T follicular helper cell (primary cell): ENCODE data around the gene STRN.
"Not testable (repeated sequence)": the region's sequence is repeated elsewhere in the genome, so short reads cannot be mapped to it uniquely, and the experiment has no call there.

Experiments used
- DNase-seq: peaks from one replicate; pipeline ENCODE4 v3.0.0-alpha.2; 2020; ENCODE audit warnings: low read depth

The STRN gene

DNA sequence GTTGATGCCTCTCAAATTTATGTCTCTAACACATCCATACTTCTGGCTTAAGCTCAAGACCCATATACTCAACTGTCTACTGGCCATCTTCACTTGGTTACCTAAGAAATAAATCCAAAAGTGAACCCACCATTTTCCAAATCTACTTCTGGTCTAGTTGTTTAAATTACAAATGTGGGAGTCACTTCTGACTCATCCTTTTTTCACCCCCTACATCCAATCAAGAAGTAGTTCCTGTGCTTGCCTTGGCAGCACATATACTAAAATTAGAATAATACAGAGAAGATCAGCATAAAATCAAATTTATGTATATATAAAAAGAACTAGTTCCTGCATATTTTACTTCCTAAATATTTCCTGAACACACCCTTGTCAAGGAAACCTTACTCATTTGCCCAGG lies 53.6 kb downstream of the STRN start:
- DNase-seq: no peak

DNA sequence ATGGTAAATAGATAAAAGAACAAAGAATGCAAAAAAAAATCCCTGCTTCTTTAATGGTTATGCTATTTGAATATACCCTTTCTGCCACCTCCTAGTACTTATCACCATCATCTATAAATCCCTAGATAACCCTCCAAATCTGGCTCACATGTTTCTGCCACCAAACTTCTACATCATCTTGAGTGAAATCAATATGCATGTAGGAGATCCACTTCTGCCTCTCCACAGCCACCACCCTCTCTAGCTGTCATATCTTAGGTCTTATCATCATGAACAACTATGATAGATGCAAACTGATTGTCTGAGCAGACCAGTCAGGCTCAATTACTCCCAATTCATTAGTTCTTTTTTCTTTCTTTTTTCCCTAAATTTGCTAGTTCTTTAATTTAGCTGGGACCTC lies 55.3 kb downstream of the STRN start:
- no peak for DNase-seq

DNA sequence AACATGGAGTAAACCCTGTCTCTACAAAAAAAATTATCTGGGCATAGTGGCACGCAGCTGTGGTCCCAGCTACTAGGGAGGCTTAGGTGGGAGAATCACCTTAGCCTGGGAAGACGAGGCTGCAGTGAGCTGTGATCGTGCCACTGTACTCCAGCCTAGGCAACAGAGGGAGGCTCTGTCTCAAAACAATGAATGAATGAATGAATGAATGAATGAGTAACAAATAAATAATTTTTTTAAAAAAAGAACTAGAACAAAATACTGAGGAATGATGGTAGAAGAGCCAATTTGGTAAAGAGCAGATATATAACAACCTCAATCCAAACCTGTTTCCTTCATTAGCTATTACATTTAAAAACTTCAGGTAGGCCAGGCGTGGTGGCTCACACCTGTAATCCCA lies 60.1 kb downstream of the STRN start:
- DNase-seq: no peak

- no peak for DNase-seq
These were observed 61.7 kb downstream of the STRN start for GRCh38 chr2:36904636-36905035.

DNA sequence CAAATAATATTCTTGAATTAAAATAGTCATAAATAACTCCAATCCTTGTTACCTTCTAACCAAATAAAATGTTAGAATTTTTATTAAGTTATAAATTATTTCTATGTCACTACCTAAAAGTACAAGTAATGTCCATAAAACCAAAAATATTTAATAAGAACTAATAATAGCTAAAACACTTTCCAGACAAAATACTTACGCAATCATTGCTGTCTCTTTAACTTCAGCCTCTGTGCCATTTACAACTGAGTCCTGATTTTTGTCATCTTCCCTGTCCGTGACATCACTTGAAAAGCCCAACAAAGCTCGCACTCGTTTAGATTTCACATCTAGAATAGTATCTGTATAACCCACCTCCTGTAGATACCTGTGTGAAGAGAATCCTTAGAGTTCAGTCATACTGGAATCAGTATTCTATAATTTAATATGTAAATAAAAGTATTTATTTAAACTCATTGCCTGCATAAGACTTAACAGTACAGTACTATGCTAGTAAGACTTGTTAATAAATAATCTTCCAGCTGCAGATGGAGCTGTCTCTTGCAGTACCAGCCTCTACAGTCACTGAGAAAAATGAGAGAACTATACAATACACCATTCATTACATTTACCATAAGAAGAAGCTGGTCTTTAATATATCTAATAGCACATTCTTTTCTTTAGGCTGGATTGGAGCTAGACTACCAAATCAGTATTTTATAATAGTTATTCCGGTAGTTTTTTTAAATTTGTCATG lies 63.8 kb downstream of the STRN start:
- DNase-seq: no peak

- no peak for DNase-seq
These were observed 73.5 kb downstream of the STRN start for GRCh38 chr2:36892805-36893204.

DNA sequence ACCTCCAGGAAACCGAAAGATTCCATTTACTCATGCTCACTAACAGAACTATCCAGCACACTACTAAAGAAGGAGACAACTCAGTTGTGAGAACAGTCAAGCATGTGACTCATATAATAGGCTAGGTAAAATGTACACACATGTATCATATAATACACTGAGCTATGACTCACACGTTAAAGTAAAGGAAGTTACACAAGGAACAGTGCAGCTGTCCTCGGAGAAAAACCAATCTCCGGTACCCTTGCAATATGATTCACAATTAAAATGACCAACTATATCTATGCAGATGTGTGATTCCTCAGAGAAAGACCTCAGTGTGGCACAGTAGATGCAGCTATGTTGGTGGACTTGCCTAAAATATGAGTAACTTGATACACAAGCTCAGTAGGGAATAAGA lies 76.5 kb downstream of the STRN start:
- DNase-seq: no peak

- DNase-seq: not testable (repeated sequence)
These were observed 79.2 kb downstream of the STRN start for GRCh38 chr2:36887095-36887494.

DNA sequence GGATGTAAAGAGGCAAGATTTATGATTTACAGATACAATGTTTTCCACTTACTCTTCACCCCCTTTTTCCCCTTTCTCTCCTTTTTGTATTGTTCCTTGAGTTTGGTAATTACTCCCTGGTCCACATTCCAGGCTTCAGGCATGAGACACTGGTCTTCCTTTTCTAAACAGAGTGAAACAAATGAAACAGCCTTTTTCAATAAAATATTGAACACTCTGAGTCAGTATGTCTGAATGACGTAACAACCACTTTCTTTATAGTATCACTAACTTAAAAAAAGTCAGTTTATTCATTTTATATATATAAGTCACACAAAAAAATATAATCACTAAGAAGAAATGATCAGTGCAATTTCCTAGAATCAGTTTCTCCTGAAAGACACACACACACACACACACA lies 79.7 kb downstream of the STRN start:
- DNase-seq: no peak

GRCh38 chr2:36885605-36886004 lies 80.7 kb downstream of the STRN start:
- DNase-seq: no peak

- no peak for DNase-seq
These were observed 83.8 kb downstream of the STRN start for GRCh38 chr2:36882532-36882931.

DNA sequence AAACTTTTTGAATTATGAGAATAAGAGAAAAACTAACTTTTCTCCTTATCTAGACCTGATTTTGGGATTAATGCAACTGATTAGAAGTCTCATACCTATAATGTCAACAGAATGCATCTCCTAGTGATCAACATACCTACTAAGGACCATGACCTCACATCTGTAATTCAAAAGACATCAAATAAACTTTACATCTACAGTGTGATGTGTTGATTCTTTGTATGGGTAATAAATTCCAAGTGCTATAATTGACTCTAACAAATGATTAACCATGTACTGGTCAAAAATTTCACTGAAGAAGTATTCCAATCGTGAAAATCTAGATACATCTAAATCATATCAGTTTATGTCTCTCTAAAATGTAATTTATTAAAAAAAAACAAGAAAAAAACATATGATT lies 84.5 kb downstream of the STRN start:
- no peak for DNase-seq

DNA sequence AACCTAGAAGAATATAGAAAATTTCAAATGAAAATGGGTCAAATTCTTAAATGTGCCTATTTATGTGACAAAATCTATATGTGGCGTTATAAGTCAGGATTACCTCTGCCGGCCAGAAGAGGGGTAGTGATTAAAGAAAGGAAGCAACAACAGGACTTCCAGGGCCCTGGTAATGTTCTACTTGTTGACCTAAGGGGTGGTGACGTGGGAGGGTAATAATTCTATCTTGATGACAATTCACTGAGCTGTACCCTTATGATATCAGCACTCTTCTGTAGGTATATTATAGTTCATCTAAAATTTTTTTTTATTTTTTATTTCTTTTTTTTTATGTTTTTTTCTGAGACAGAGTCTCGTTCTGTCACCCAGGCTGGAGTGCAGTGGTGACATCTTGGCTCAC lies 87.9 kb downstream of the STRN start:
- DNase-seq: no peak

DNA sequence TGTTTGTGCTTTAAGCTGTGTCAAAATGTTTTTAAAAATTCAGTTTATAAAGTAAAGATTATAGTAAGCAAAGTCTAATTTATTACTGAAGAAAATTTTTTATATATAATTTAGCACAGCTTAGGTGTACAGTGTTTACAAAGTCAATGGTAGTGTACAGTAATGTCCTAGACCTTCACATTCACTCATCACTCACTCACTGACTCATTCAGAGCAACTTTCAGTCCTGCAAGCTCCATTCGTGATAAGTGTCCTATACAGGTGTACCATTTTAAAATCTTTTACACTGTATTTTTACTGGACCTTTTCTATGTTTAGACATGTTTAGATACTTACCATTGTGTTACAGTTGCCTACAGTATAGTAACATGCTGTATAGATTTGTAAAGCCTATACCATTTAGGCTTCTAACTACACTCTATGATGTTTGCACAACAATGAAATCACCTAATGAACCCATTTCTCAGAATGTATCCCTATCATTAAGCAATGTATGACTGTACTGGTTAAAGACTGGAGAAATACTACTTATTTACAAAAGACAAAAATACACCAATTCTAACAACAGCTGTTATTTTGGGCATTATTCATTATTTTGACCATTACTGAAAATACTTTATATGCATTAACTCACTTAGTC lies 95.1 kb downstream of the STRN start:
- DNase-seq: no peak

DNA sequence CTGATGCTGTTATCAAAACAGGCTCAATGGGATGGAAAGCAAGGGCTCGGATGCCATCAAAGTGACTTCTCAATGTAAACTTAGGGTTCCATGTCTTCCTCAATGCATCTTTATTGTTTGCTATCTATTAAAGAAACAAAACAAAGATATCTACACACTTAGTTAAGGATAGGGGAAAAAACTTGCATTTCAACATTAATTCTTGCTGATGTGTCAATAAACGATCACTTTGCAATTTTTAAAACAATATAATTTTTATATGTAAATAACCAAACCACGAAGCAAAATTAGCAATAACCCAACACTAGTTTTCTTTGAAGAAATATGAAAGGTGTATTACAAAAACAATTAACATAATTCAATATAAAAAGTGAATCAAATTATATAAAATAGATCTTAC lies 96.7 kb downstream of the STRN start:
- no peak for DNase-seq

- no peak for DNase-seq
These were observed 104.4 kb downstream of the STRN start for GRCh38 chr2:36861896-36862295.

- no peak for DNase-seq
These were observed 107.0 kb downstream of the STRN start for GRCh38 chr2:36859366-36859792.

DNA sequence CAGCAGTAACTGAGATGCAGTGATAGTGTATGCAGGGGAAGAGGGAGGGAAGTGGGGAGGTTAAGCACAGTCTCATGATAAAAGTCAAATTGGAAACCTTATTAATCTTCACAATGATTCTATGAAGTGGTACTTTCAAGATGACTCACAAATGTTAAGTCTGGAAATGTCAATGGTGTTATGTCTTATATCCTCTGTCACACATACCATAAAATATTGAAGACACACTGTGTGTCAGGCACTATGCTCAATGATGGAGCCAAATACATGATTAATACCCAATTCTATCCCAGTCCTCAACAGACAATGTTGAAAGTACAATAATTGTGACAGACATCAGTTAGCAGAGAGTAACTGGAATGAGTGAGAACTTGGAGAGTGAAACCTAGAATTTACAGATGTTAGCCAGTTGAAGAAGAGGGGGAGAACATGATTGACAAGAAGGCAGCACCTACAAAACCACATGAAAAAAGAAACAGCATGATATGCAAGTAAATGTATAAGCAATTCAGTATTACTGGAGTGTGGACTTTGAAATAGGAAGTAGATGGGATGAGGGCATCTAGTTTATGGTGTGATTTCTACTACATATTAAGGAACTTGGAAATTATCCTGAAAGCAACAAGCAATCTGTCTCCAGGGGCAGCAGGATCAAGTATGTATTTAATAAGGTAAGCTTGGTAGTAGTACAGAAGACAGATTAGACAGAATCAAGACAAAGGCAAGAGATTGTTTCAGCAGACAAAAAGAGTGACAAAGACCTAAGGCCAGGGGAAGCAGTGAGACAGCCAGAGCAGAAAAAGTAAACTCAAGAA lies 107.6 kb downstream of the STRN start:
- DNase-seq: no peak

- DNase-seq: no peak
These were observed 108.6 kb downstream of the STRN start for GRCh38 chr2:36857713-36858112.

GRCh38 chr2:36855429-36855828 lies 110.9 kb downstream of the STRN start:
- no peak for DNase-seq

DNA sequence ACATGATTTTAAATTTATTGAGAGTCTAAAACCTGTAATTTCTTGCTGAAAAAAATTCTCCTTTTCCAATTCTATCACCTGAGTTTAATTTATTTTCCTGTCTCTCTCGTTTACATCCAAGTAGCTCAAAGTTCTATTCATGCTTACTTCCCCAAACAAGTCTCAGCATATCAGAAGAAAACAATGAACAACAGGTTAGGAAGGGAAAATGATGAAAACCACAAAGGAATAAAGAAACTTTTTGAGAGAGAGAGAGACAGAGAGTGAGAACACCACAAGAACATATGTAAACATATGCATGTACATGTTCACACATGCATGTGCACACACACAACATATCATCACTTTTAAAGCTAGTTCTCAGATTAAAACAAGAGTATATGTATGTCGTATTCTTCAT lies 112.1 kb downstream of the STRN start:
- no peak for DNase-seq

- DNase-seq: no peak
These were observed 117.1 kb downstream of the STRN start for GRCh38 chr2:36849265-36849664.

- no peak for DNase-seq
These were observed 122.5 kb downstream of the STRN start for GRCh38 chr2:36843838-36844237.
